B cell (primary cell): ENCODE data around the gene CCDC85B. TPM values are rescaled to one million over a fixed set of nuclear protein-coding genes. Genes with fewer than 3 reads are reported as not detected.

ENCODE experiments used
- ATAC-seq: fragments of 200-7000 bp; cut with Tn5 transposase; one replicate; pipeline ENCODE4 v1.10.0; 2021; ENCODE audit warnings: low read depth, mild to moderate bottlenecking, moderate number of reproducible peaks, moderate library complexity
- CTCF ChIA-PET: fragments of 350-600 bp; sonication (Branson Sonifier 250); formaldehyde crosslinking; loops from one replicate; lab custom pipeline; 2021; ENCODE audit warnings: antibody characterized with exemption, inconsistent platforms; lab: Charles Lee
- POLR2A ChIA-PET: fragments of 350-600 bp; sonication (Branson Sonifier 250); formaldehyde crosslinking; loops from one replicate; lab custom pipeline; 2021; ENCODE audit warnings: antibody characterized with exemption; lab: Charles Lee
- DNase-seq: peaks from one replicate; pipeline ENCODE4 v3.0.0; 2013
- H2AFZ ChIP-seq: 2 replicates; pipeline ENCODE4 v1.6.1; 2012; ENCODE audit warnings: mild to moderate bottlenecking, low read depth, low read length; ENCODE audit not compliant: insufficient read depth, poor library complexity, severe bottlenecking
- H3K27ac ChIP-seq, 2 donors: 1 replicate in 1 of 2; 2 replicates in 1 of 2; pipeline ENCODE4 v1.5.1; 2012 to 2013; ENCODE audit warnings: low read length in 2 of 2, mild to moderate bottlenecking in 2 of 2, moderate library complexity in 1 of 2
- H3K27me3 ChIP-seq, 4 experiments: fragments of 200-600 bp in 1 of 4; sonication (generic) in 1 of 4; replicated peaks in 1 of 4; 1 replicate in 2 of 4; 2 replicates in 2 of 4; pipeline versions ENCODE4 v1.6.1 to v1.7.0; 2013 to 2016; ENCODE audit warnings: low read length in 3 of 4, mild to moderate bottlenecking in 2 of 4, mixed read lengths in 1 of 4, moderate library complexity in 1 of 4; ENCODE audit not compliant: insufficient read depth in 4 of 4, control insufficient read depth in 3 of 4; ENCODE audit errors: control extremely low read depth in 1 of 4
- H3K36me3 ChIP-seq, 2 experiments: replicated peaks in 1 of 2; 1 replicate in 1 of 2; 2 replicates in 1 of 2; pipeline versions ENCODE4 v1.6.1 to v1.7.1; 2013; ENCODE audit warnings: low read length in 1 of 2; ENCODE audit not compliant: insufficient read depth in 2 of 2, control insufficient read depth in 1 of 2; ENCODE audit errors: control extremely low read depth in 1 of 2, extremely low read depth in 1 of 2
- H3K4me1 ChIP-seq, 2 donors: fragments of 200-600 bp in 1 of 2; sonication (generic) in 1 of 2; 1 replicate in 1 of 2; 2 replicates in 1 of 2; pipeline versions ENCODE4 v1.5.1 to v1.6.1; 2013 to 2017; ENCODE audit warnings: low read length in 2 of 2; ENCODE audit not compliant: control insufficient read depth in 2 of 2, insufficient read depth in 2 of 2
- H3K4me2 ChIP-seq: replicated peaks from 2 replicates; pipeline ENCODE3; 2012; ENCODE audit warnings: mild to moderate bottlenecking, low read depth, low read length; ENCODE audit not compliant: poor library complexity, severe bottlenecking
- H3K4me3 ChIP-seq, 5 experiments: fragments of 200-600 bp in 1 of 5; sonication (generic) in 1 of 5; 1 replicate in 3 of 5; 2 replicates in 2 of 5; pipeline versions ENCODE4 v1.5.1 to v1.7.0; 2011 to 2016; ENCODE audit warnings: low read length in 4 of 5, mild to moderate bottlenecking in 4 of 5, low read depth in 2 of 5, control low read depth in 1 of 5, moderate library complexity in 1 of 5; ENCODE audit not compliant: insufficient read depth in 1 of 5; ENCODE audit errors: control extremely low read depth in 1 of 5, extremely low read depth in 1 of 5
- H3K79me2 ChIP-seq: fragments of 200-600 bp; sonication (generic); one replicate; pipeline ENCODE4 v1.6.0; 2016; ENCODE audit warnings: low read length; ENCODE audit not compliant: control insufficient read depth, insufficient read depth
- H3K9ac ChIP-seq: fragments of 200-600 bp; sonication (generic); 2 replicates; pipeline ENCODE4 v1.6.1; 2017; ENCODE audit warnings: mild to moderate bottlenecking, low read length, moderate library complexity
- H3K9me3 ChIP-seq, 3 donors: one replicate each; pipeline versions ENCODE4 v1.6.1 to v1.7.1; 2013; ENCODE audit warnings: low read length in 2 of 3; ENCODE audit not compliant: control insufficient read depth in 2 of 3, insufficient read depth in 1 of 3; ENCODE audit errors: control extremely low read depth in 1 of 3
- H4K20me1 ChIP-seq: 2 replicates; pipeline ENCODE4 v1.6.0; 2012; ENCODE audit warnings: mild to moderate bottlenecking, low read length; ENCODE audit not compliant: insufficient read depth, control insufficient read depth, poor library complexity, severe bottlenecking
- H3K27ac Mint-ChIP-seq: one replicate; pipeline ENCODE4 v1.8.0; 2021; ENCODE audit warnings: mixed read lengths
- H3K27me3 Mint-ChIP-seq: one replicate; pipeline ENCODE4 v1.8.0; 2021; ENCODE audit warnings: mixed read lengths
- H3K4me1 Mint-ChIP-seq: one replicate; pipeline ENCODE4 v1.8.0; 2021; ENCODE audit warnings: mixed read lengths
- H3K4me3 Mint-ChIP-seq: one replicate; pipeline ENCODE4 v1.8.0; 2021; ENCODE audit warnings: mixed read lengths
- H3K9me3 Mint-ChIP-seq: one replicate; pipeline ENCODE4 v1.8.0; 2022; ENCODE audit warnings: mixed read lengths; ENCODE audit not compliant: insufficient read depth
- EZH2 ChIP-seq: IDR thresholded peaks from 2 replicates; pipeline ENCODE4 v1.6.1; 2012; ENCODE audit warnings: borderline replicate concordance, low read depth, mild to moderate bottlenecking, moderate library complexity, low read length; ENCODE audit not compliant: insufficient read depth, poor library complexity, severe bottlenecking
- WGBS: methylation state at CpG from one replicate; pipeline ENCODE4 v1.1.5; 2013; ENCODE audit warnings: missing lambda C conversion rate; ENCODE audit not compliant: insufficient coverage; 5-methylcytosine and 5-hydroxymethylcytosine counted together
- intact Hi-C: fragments of 100-400 bp; cut with micrococcal nuclease; formaldehyde crosslinking; loops from one replicate; pipeline ENCODE4 v1.10.0; 2022
- polyA plus RNA-seq: library from polyadenylated mRNA; depleted of rRNA; stranded (reverse); fragments of >200 nt; gene quantifications from 2 replicates; pipeline ENCODE4 v1.2.3, GENCODE V29; 2012
- total RNA-seq, 2 donors: library from RNA; stranded (reverse); fragments of 120-200 nt in 1 of 2; gene quantifications; 1 replicate in 1 of 2; 2 replicates in 1 of 2; pipeline versions ENCODE4 v1.2.3 to v1.2.4, GENCODE V29; 2013 to 2022
- TF ChIP-seq, protein P1 (sequence below): fragments of 200-600 bp; IDR thresholded peaks from one replicate; pipeline ENCODE4 v1.8.0; 2022; ENCODE audit warnings: antibody characterized with exemption, mild to moderate bottlenecking

CCDC85B gene
- total and polyA plus RNA-seq, 2 donors (not counting 1 experiment from before 2014, with no cell fraction given): 18.2 to 39.5 TPM

DNA sequence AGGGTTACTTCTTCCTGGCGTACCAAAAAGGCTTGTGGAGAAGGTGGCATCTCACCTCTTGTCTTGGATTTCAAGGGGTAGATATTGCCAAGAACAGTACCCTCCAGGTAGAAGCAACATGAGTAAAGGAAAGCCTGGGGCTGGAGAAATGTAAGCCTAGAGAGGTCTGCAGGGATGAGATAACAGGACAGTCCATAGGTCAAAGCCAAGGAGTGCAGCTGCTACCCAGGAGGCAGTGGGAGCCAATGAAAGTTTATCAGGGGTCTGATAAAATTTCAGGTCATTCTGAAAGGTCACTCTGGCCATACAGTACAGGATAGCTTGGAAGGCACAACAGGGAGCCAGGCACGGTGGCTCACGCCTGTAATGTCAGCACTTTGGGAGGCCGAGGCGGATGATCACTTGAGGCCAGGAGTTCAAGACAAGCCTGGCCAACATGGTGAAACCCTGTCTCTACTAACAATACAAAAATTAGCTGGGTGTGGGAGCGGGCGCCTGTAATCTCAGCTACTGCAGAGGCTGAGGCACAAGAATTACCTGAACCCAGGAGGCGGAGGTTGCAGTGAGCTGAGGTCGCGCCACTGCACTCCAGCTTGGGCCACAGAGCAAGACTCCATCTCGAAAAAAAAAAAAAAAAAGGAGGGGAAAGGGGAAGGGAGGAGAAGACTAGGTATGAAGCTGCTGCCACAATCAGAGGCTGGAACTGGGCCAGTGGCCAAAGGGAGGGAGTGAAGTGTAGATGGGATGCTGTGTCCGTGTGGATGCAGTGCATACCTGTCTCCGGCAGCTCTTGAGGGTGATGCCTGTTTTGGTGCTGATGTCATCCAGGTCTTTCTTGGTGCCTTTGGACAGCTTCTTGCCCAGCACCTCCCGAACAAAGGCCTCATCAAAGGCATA is 3.4 kb upstream of the CCDC85B start:
- Histone ChIP-seq H3K27me3 (no peaks in the 10 kb centered on the region), H3K4me2 (peak overlapping the region; percentile 99), H3K4me1 (peaks cover 35 to 51% of the 10 kb centered on the region in 2 donors), H4K20me1 (peaks cover 19% of the 10 kb centered on the region), H3K4me3 (peak overlapping the region; percentile 63 to 88 (median 75)), H3K9ac (peak overlapping the region; percentile 96), H3K79me2 (peaks cover 33% of the 10 kb centered on the region), H3K36me3 (peaks cover 0 to 31% of the 10 kb centered on the region in 2 experiments), H2AFZ (peak overlapping the region; percentile 99), H3K27ac (peak overlapping the region; percentile 85), H3K9me3 (no peaks in the 10 kb centered on the region)
- TF ChIP-seq EZH2: no peak
- TF ChIP-seq, protein P1, sequence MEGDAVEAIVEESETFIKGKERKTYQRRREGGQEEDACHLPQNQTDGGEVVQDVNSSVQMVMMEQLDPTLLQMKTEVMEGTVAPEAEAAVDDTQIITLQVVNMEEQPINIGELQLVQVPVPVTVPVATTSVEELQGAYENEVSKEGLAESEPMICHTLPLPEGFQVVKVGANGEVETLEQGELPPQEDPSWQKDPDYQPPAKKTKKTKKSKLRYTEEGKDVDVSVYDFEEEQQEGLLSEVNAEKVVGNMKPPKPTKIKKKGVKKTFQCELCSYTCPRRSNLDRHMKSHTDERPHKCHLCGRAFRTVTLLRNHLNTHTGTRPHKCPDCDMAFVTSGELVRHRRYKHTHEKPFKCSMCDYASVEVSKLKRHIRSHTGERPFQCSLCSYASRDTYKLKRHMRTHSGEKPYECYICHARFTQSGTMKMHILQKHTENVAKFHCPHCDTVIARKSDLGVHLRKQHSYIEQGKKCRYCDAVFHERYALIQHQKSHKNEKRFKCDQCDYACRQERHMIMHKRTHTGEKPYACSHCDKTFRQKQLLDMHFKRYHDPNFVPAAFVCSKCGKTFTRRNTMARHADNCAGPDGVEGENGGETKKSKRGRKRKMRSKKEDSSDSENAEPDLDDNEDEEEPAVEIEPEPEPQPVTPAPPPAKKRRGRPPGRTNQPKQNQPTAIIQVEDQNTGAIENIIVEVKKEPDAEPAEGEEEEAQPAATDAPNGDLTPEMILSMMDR: no peak
- ChIA-PET POLR2A (interaction anchor here (0.7 to 6.2 kb wide), 8 partner anchors 13 to 683 kb away, joined by 3 to 65 read pairs (median 10); partner anchors contain the start of genes C11orf68, CFL1, DRAP1 and FOSL1), CTCF (interaction anchor here (1.2 to 15.5 kb wide), 15 partner anchors 8 to 175 kb away, joined by 3 to 244 read pairs (median 11); partner anchors contain the start of genes CFL1, CTSW, KAT5 and MUS81)
- ATAC-seq (no peak), DNase-seq (no peak)
- Mint-ChIP-seq H3K4me1 (peaks cover 54% of the 10 kb centered on the region), H3K27me3 (no peaks in the 10 kb centered on the region), H3K9me3 (no peaks in the 10 kb centered on the region), H3K27ac (peak overlapping the region; percentile 98), H3K4me3 (peak overlapping the region; percentile 98)
- intact Hi-C loops: no loop called here
- 93% methylated on average over 12 of the region's 14 CpGs for WGBS
